ENCODE results near the gene KCNAB1.
"Not testable (repeated sequence)": the region's sequence is repeated elsewhere in the genome, so short reads cannot be mapped to it uniquely, and the experiment has no call there.

The KCNAB1 gene

GRCh38 chr3:156120528-156121251, at the start of gene KCNAB1:
Gene KCNAB1, plus strand, starts transcription at chr3:156120578.
- DNase-seq: no peak

- DNase-seq: no peak
Observed at GRCh38 chr3:156071031-156071430, 49.3 kb upstream of the KCNAB1 start.

- DNase-seq: not testable (repeated sequence)
Observed at GRCh38 chr3:156072950-156073657, 47.3 kb upstream of the KCNAB1 start.

- no peak for DNase-seq
Observed at GRCh38 chr3:156090126-156090525, 30.3 kb upstream of the KCNAB1 start.

- no peak for DNase-seq
Observed at GRCh38 chr3:156093964-156094363, 26.4 kb upstream of the KCNAB1 start.

DNA sequence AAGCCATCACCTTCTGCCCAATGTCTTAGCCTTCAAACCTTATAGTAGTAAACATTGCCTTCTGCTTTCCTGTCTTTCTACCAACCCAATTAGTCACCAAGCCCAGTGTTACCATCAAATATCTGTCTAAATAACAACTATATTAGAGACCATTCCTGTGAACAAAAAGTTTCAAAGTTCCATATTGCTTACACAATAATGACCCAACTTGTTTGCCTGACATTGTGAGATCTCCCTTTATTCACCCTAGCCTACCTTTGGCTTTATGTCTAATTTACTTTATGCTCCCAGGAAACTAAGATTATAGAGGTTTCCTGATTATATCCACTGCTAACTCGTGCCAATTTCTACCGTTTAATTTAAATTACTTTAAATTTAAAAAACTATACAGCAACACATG, 26.0 kb upstream of the KCNAB1 start:
- DNase-seq: no peak

DNA sequence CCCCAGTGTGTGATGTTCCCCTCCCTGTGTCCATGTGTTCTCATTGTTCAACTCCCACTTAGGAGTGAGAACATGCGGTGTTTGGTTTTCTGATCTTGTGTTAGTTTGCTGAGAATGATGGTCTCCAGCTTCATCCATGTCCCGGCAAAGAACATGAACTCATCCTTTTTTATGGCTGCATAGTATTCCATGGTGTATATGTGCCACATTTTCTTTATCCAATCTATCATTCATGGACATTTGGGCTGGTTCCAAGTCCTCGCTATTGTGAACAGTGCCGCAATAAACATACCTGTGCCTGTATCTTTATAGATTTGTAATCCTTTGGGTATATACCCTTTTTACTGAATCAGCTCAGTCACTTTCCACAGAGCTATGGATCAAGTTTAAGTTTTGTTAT, 24.7 kb upstream of the KCNAB1 start:
- not testable (repeated sequence) for DNase-seq

DNA sequence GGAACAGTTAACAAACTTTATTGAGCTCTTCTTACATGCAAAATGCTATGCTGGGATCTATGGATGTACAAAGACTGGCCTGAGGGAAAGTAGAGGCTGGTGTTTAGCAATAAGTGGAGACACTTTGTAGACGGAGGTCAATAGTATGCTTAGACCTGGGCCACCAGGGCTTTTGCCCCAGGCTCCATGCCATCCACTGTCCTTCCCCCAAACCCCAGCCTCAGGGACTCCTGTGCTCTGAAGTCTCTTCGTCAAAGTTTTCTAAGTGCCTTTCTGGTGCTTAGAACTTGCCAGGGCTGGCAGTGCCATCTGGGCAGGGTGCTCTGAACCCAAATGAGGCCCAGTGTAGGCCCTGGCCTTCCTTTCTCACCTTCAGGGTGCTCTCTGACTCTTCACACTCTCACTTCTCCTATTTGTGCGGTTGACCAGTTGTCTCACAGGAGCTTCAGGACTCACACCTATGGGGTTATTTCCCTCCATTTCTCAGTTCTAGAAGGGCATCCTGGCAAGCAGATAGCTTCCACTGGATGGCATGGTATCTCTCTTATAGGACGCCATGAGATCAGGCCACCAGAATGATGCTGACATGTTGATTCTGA, 21.8 kb upstream of the KCNAB1 start:
- DNase-seq: no peak

GRCh38 chr3:156099348-156099747, 21.0 kb upstream of the KCNAB1 start:
- DNase-seq: not testable (repeated sequence)

- DNase-seq: not testable (repeated sequence)
Observed at GRCh38 chr3:156099984-156100383, 20.4 kb upstream of the KCNAB1 start.

- DNase-seq: no peak
Observed at GRCh38 chr3:156102267-156102931, 18.0 kb upstream of the KCNAB1 start.

GRCh38 chr3:156106721-156107373, 13.5 kb upstream of the KCNAB1 start:
- DNase-seq: no peak

GRCh38 chr3:156107504-156107903, 12.9 kb upstream of the KCNAB1 start:
- DNase-seq: no peak

DNA sequence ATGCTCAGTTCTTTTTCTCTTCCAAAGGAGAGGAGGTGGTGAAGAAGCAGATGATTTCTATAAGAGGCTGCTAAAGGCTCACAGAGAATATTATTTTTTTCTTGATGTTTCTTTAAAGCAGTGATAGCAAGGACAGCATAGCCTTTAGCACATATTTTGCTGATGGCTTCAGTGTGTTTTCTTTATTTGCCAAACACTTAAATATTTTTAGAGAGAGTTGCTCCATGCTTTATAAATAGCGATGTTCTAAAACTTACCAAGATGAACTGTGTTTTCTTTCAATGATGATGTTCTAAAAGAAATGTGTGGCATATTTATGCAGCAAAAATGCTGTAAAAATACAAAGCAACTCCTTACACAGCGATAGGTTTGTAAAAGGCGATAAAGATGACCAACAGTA, 11.8 kb upstream of the KCNAB1 start:
- DNase-seq: no peak

DNA sequence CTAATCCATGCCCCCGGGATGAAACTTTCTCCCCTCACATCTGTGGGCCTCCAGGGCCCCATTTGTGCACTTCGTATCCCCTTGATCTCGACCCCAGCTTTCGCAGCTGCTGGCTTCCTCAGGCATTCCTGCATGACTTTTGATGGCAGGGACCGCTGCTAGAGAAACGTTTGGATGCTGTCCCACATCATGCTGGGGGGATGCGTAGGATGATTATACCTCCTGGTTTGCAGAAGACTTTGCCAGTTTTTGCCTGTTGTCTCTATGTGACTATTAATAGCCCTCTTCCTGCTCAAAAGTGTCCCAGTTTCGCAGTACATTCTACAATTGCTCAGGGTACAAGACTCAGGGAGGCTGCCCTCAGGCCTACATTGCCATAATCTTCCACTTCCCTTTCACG, 10.4 kb upstream of the KCNAB1 start:
- no peak for DNase-seq

- no peak for DNase-seq
Observed at GRCh38 chr3:156126467-156126866, 6.1 kb downstream of the KCNAB1 start.

DNA sequence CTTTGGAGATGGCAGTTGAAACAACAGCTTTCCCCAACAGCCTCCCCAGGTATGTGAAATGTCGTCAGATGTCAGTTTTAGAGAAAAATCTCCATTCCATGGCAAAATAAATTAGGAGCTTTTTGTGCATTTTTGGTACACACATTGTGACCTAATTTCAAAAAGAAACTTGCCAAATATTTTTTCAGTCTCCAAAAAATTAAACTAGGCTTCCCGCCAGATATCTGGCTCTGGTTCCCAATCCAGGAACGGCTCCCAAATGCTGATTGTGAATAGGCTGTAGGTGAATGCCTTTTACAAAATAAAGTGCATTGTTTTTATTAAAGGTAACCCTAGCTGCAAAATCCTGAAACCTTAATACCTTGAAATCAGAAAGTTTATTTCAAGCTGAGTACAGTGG, 10.9 kb downstream of the KCNAB1 start:
- DNase-seq: no peak

GRCh38 chr3:156131799-156132198, 11.4 kb downstream of the KCNAB1 start:
- no peak for DNase-seq

- DNase-seq: no peak
Observed at GRCh38 chr3:156132313-156132712, 11.9 kb downstream of the KCNAB1 start.

- DNase-seq: no peak
Observed at GRCh38 chr3:156133076-156133475, 12.7 kb downstream of the KCNAB1 start.

DNA sequence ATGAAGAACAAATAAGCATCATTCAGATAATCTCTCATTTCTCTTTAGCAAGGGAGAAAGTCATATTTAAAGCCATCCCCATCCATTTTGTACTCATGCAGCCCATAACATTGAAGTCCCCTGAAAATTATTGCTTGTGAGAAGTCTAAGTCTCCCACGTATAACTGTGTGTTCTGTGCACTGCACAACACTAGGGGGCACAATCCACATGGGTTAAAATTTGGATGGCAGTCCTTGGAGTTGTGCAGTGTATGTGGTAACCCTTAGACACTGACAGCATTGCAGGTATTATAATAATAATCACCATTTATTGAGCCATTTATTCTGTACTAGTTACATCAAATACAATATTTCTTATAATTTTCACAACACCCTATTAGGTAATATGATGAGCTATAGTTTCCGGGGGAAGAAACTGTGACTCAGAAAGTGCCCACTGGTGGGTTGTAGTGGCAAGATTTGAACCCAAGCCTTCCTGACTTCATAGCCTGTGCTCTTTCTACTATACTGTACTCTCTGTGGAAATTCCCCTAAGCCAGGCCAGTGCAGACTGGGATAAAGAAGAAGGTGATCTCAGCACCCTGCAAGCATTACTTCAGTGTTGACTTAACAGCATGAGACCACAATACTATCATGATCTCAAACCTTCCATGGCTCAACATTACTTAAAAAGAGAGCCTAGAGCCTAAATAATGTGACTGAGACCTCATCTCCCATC, 15.7 kb downstream of the KCNAB1 start:
- no peak for DNase-seq

GRCh38 chr3:156137397-156137796, 17.0 kb downstream of the KCNAB1 start:
- not testable (repeated sequence) for DNase-seq

All from stimulated activated CD4-positive, alpha-beta T cell treated with anti-CD3 and anti-CD28 coated beads, Interleukin-2, amount 100 ng/mL, for 48 hours (primary cell).